ENCODE measurements around the gene STAC. TPM values are rescaled to one million over a fixed set of nuclear protein-coding genes. Genes with fewer than 3 reads are reported as not detected.

STAC gene
- total RNA-seq, 1 donor from 2014 or later: 1.3 TPM

- Mint-ChIP-seq H3K4me3 (no peak overlapping the region), H3K36me3 (ENCODE audit: low read depth) (peaks cover under 1% of the 10 kb centered on the region), H3K4me1 (no peaks in the 10 kb centered on the region), H3K27me3 (ENCODE audit: low read depth) (peaks cover 3% of the 10 kb centered on the region), H3K9me3 (peaks cover 16% of the 10 kb centered on the region), H3K27ac (ENCODE audit: unreplicated experiment) (no peak overlapping the region)
- no peak for TF ChIP-seq CTCF (conservative IDR thresholded peaks at IDR 0.05)
- no peak for DNase-seq (ENCODE audit: low read depth, low spot score)
Observed at GRCh38 chr3:36591959-36592358, 211.7 kb downstream of the STAC start.

- Mint-ChIP-seq H3K27ac (ENCODE audit: unreplicated experiment) (no peak overlapping the region), H3K27me3 (ENCODE audit: low read depth) (no peaks in the 10 kb centered on the region), H3K4me3 (no peak overlapping the region), H3K36me3 (ENCODE audit: low read depth) (no peaks in the 10 kb centered on the region), H3K9me3 (no peaks in the 10 kb centered on the region), H3K4me1 (no peaks in the 10 kb centered on the region)
- DNase-seq (ENCODE audit: low read depth, low spot score): no peak
- TF ChIP-seq CTCF (conservative IDR thresholded peaks at IDR 0.05): no peak
Observed at GRCh38 chr3:36595511-36595910, 215.2 kb downstream of the STAC start.

GRCh38 chr3:36596419-36596818, 216.1 kb downstream of the STAC start:
- no peak for DNase-seq (ENCODE audit: low read depth, low spot score)
- H3K27me3 Mint-ChIP-seq (ENCODE audit: low read depth): peaks cover 5% of the 10 kb centered on the region
- H3K9me3 Mint-ChIP-seq: no peaks in the 10 kb centered on the region
- no peak overlapping the region for H3K4me3 Mint-ChIP-seq
- no peaks in the 10 kb centered on the region for H3K4me1 Mint-ChIP-seq
- no peak overlapping the region for H3K27ac Mint-ChIP-seq (ENCODE audit: unreplicated experiment)
- no peak for TF ChIP-seq CTCF (conservative IDR thresholded peaks at IDR 0.05)
- no peaks in the 10 kb centered on the region for H3K36me3 Mint-ChIP-seq (ENCODE audit: low read depth)

GRCh38 chr3:36597422-36597821, 217.1 kb downstream of the STAC start:
- H3K9me3 Mint-ChIP-seq: no peaks in the 10 kb centered on the region
- peaks cover 10% of the 10 kb centered on the region for H3K27me3 Mint-ChIP-seq (ENCODE audit: low read depth)
- TF ChIP-seq CTCF (conservative IDR thresholded peaks at IDR 0.05): no peak
- no peaks in the 10 kb centered on the region for H3K4me1 Mint-ChIP-seq
- no peaks in the 10 kb centered on the region for H3K36me3 Mint-ChIP-seq (ENCODE audit: low read depth)
- H3K4me3 Mint-ChIP-seq: no peak overlapping the region
- no peak overlapping the region for H3K27ac Mint-ChIP-seq (ENCODE audit: unreplicated experiment)
- DNase-seq (ENCODE audit: low read depth, low spot score): no peak

All from neural crest cell (in vitro differentiated cells).